ENCODE results near the gene ACOT11.

Gene ACOT11

DNA sequence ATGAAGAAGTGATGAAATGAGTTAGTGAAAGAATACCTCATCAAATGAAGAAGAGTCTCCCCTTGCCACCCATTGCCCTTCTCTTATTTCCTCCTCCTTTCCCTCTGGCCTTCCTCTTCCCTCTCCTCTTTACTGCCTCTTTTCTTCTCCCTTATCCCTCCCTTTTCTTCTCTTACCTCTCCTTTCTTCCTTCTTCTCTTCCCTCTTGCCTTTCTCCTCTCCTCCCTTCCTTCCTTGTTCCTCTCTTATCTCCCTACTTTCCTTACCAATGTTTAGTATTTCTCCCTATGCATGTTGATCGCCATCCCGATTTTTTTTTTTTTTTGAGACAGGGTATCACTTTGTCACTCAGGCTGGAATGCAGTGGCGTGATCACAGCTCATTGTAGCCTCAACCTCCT is 102.4 kb downstream of the ACOT11 start:
- Histone ChIP-seq H3K36me3 (no peaks in the 10 kb centered on the region), H3K9me3 (ENCODE audit: severe bottlenecking) (no peaks in the 10 kb centered on the region), H3K27me3 (ENCODE audit: insufficient read depth, low read depth, severe bottlenecking) (no peaks in the 10 kb centered on the region), H3K27ac (no peak overlapping the region), H3K4me3 (ENCODE audit: low read depth, low read length) (no peak overlapping the region)
- TF ChIP-seq CTCF (IDR thresholded peaks at IDR 0.05; ENCODE audit: low read depth, low read length): no peak
- no peak for DNase-seq

DNA sequence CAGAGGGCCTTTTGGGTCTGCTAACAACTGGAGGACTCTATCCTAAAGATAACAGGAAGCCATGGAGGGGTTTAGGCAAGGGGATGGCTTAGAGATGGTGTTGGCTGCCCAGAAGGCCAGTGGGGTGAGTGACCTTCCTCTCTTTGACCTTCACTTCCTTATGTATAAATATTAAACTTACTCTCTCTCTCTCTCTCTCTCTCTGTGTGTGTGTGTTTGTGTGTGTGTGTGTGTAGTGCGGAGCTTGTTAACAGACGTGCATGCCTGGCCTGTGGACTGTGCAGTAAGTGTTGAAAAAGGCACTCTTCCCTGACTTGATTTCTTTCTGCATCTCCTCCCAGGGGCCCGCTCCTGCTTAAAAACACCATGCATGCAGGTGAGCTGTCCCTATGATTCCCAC is 103.6 kb downstream of the ACOT11 start:
- H3K4me3 ChIP-seq (ENCODE audit: low read depth, low read length): no peak overlapping the region
- no peak for TF ChIP-seq CTCF (IDR thresholded peaks at IDR 0.05; ENCODE audit: low read depth, low read length)
- no peak for DNase-seq
- no peaks in the 10 kb centered on the region for H3K27me3 ChIP-seq (ENCODE audit: insufficient read depth, low read depth, severe bottlenecking)
- no peaks in the 10 kb centered on the region for H3K36me3 ChIP-seq
- no peak overlapping the region for H3K27ac ChIP-seq
- no peaks in the 10 kb centered on the region for H3K9me3 ChIP-seq (ENCODE audit: severe bottlenecking)

DNA sequence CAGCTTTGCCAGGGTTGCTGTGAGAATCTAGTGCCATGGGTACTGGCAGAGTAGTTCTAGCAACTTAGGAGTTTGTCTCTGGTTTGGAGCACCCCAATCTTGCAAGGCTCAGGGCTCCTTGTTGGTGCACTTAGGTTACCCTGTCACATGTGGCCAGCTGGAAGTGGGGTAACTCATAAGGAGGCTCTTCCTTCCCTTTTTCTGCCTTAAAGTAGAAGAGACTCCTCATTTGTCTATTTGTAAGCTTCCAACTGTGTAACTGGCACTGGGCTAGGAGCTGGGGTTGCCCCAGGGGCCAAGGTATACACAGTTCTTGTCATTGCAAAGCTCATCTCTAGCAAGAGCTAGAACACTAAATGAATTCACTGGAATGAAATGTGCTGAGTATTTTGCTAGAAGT is 104.1 kb downstream of the ACOT11 start:
- no peak overlapping the region for H3K27ac ChIP-seq
- DNase-seq: no peak
- H3K9me3 ChIP-seq (ENCODE audit: severe bottlenecking): no peaks in the 10 kb centered on the region
- TF ChIP-seq CTCF (IDR thresholded peaks at IDR 0.05; ENCODE audit: low read depth, low read length): no peak
- H3K27me3 ChIP-seq (ENCODE audit: insufficient read depth, low read depth, severe bottlenecking): no peaks in the 10 kb centered on the region
- no peaks in the 10 kb centered on the region for H3K36me3 ChIP-seq
- H3K4me3 ChIP-seq (ENCODE audit: low read depth, low read length): no peak overlapping the region

DNA sequence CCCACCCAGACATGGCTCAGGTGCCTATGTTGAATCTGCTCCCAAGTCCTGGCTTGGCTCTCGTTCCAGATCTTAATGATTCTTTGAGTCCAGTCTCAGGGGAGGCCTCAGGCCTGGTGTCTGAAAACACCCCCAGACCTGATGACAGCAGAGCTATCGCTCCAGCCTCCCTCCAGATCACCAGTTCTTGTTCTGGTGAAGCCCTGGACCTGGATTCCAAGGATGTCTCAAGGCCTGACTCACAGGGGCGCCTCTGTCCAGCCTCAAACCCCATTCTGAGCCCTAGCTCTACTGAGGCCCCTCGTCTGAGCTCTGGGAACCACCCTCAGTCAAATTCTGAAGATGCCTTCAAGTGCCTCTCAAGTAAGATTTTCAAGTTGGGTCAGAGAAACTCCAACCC is 105.0 kb downstream of the ACOT11 start:
- peaks cover under 1% of the 10 kb centered on the region for H3K9me3 ChIP-seq (ENCODE audit: severe bottlenecking)
- no peak for DNase-seq
- H3K27me3 ChIP-seq (ENCODE audit: insufficient read depth, low read depth, severe bottlenecking): no peaks in the 10 kb centered on the region
- no peak overlapping the region for H3K27ac ChIP-seq
- H3K4me3 ChIP-seq (ENCODE audit: low read depth, low read length): no peak overlapping the region
- H3K36me3 ChIP-seq: no peaks in the 10 kb centered on the region
- no peak for TF ChIP-seq CTCF (IDR thresholded peaks at IDR 0.05; ENCODE audit: low read depth, low read length)

DNA sequence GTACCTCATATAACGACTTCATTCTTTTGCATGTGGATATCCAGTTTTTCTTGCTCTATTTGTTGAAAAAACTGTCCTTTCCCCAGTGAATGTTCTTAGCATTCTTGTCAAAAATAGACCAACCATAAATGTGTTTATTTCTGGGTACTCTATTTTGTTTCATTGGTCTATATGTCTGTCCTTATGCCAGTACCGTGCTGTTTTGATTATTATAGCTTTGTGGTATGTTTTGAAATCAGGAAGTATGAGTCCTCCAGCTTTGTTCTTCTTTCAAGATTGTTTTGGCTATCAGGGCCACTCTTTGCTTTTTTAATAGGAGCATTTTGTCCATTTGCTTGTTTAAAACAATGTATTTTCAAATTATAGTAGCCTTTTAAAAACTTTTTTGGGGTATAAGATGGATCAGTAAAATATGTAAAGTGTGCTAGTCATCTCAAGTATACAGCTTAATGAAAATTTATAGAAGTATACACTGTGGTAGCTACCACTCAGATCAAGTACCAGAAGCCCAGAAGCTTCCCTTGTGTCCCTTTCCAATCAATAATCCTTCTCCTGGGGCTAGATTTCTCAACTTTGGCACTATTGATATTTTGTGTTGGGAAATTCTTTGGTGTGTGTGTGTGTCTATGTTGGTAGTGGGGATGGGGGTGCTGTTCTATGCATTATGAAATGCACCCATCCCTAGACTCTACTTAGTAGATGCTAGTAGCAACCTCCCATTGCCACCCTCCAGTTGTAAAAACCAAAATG is 110.3 kb downstream of the ACOT11 start:
- TF ChIP-seq CTCF (IDR thresholded peaks at IDR 0.05; ENCODE audit: low read depth, low read length): no peak
- H3K4me3 ChIP-seq (ENCODE audit: low read depth, low read length): no peak overlapping the region
- no peak for DNase-seq
- H3K27me3 ChIP-seq (ENCODE audit: insufficient read depth, low read depth, severe bottlenecking): no peaks in the 10 kb centered on the region
- H3K36me3 ChIP-seq: no peaks in the 10 kb centered on the region
- H3K27ac ChIP-seq: no peak overlapping the region
- H3K9me3 ChIP-seq (ENCODE audit: severe bottlenecking): peaks cover 11% of the 10 kb centered on the region
